Glomerular visceral epithelial cell (primary cell): Measurements from ENCODE around the gene PGLYRP2.
"Not testable (repeated sequence)": the region's sequence is repeated elsewhere in the genome, so short reads cannot be mapped to it uniquely, and the experiment has no call there.

Experiments
- DNase-seq: peaks from one replicate; pipeline ENCODE4 v3.0.0-alpha.2; 2016; ENCODE audit errors: extremely low spot score

Gene PGLYRP2

GRCh38 chr19:15488489-15489226, 9.4 kb upstream of the PGLYRP2 start:
- DNase-seq, result no peak

GRCh38 chr19:15487038-15487437, 7.7 kb upstream of the PGLYRP2 start:
- no peak for DNase-seq

DNA sequence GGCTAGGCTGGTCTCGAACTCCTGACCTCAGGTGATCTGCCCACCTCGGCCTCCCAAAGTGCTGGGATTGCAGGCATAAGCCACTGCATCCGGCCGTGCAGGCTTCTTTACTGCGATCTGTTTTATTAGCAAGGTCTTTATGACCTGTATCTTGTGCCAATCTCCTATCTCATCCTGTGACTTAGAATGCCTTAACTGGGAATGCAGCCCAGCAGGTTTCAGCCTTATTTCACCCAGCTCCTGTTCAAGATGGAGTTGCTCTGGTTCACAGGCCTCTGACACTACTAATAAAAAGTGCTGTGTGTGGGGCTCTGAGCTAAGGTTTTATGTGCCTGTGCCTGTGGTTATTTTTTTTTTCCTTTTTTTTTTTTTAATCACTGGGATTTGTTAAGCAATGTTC, 6.5 kb upstream of the PGLYRP2 start:
- DNase-seq, result not testable (repeated sequence)

- DNase-seq, result not testable (repeated sequence)
Measured at GRCh38 chr19:15480996-15481395, 1.7 kb upstream of the PGLYRP2 start.

GRCh38 chr19:15476325-15476724, 3.0 kb downstream of the PGLYRP2 start:
- DNase-seq, result no peak

DNA sequence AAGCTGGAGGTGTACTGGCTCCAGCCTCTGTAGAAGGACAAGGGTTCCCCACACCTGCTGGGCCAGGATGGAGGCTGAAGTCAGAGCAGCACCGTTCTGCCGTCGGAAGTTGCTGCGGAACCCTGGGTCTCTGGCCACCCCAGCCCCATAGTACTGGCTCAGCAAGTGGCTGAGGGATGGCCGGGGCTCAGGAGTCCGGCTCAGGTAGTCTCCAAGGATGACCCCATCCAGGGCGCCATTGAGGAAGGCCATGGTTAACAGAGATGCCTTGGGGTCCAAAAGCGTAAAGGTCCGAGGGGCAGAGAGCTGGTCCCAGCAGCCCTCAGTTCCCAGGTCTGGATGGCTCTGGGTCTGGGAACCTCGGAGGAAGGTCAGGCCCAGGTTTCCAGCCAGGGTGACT, 3.7 kb downstream of the PGLYRP2 start:
- DNase-seq, result no peak

DNA sequence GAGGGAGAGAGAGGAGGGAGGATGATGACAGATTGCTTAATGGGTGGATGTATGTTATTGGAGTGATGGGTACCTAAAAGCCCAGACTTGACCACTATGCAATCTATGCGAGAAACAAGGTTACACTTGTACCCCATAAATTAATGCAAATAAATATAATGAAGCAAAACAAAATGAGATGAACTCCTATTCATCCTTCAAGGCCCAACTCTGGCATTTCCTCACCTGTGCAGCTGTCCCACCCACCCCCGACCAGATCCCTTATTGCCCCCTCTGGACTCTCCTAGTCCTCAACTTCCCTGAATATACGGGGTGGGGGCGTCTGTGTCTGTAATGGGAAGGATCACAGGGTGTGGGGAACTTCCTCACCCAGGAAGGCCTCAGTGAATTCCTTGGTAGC, 4.1 kb downstream of the PGLYRP2 start:
- no peak for DNase-seq

- not testable (repeated sequence) for DNase-seq
Measured at GRCh38 chr19:15473821-15474220, 5.5 kb downstream of the PGLYRP2 start.

DNA sequence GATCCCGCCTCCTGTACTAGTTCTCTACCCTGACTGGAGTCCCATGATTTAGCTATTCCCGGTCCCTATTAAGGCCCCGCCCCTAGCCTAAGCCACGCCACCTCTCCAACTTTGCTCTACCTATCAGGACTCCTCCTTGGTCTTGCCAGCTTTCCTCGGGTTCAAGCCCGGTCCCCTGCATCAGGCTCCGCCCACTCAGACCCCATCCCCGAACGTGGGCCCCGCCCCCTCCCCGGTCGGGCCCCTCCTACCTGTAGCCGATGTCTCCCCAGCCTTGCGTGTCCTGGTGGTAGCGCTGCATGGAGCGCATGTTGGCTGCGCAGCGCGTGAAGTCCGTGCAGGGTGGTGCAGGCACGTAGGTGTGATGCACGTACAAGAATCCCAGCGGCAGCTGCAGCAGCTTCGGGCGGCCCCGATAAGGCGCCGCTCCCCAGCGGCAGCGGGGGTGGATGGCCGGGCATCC, 7.6 kb downstream of the PGLYRP2 start:
- no peak for DNase-seq

DNA sequence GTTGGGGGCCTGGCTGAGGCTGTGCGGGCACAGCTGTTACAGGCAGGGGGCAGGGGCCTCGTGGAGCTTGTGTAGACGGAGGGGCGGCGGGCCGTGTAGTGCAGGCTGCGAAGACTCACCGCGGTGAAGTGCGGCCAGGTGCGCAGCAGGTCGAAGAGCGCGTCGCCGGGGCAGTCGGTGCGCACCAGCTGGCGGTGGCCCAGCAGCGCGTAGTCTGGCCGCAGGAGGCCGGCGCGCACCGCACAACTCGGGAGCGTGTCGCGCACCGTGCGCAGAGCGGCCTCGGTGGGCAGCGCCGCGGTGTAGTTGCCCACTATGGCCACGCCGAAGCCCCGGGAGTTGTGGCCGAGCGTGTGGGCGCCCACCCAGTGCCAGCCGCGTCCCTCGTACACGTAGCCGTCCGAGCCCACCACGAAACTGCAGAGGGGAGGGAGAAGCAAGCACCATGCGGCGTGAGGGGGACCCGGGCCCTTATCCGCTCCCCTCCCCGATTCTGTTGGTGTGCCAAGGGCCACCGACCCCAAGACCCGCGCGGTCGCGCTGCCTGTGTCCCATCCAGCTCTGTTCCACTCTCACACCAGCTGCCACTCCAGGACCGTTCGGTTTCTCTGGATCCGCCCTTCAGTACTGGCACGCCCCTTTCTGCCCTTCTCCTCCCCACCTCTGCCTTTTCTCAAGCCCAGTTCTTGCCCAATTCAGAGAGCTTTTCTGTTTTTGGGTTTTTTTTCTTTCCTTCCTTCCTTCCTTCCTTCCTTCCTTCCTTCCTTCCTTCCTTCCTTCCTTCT, 9.6 kb downstream of the PGLYRP2 start:
- DNase-seq, result no peak

DNA sequence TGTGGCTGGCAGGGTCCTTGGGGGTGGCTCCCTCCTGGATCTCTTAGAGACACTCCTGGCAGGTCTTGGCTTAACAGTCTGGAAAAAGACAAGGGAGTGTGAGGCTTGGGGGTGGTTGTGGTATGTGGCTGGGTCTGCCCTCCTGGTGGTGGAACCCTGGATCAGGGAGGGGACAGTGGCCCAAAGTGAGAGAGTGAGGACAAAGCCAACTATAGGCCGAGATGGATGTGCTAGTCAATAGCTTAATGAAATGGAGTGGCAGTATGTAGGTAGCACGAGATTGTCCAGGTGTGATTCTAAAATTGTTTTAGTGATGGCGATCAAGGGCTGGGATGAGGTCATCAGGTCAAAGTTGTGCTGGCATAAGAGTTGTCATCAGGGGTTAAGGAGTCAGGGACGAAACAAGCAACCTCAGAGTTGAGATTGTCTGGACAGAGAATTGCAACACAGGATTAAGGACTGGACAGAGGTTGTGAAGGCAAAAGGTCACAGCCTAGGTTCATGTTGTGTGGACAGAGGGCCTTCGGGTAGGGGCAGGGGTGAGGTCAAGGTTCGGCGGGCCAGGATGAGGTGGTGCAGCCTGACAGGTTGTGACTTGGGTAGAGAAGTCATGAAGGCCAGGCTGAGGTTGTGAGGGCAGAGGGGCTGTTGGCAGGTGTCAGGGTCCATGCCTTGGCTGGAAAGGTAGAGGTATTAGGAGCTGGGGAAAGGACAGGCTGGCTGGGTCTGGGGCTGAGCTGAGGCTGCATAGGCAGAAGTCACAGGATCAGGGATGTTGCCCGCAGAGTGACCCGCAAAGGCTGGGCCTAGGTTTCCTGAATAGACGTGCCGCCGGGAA, 10.4 kb downstream of the PGLYRP2 start:
- DNase-seq, result no peak

DNA sequence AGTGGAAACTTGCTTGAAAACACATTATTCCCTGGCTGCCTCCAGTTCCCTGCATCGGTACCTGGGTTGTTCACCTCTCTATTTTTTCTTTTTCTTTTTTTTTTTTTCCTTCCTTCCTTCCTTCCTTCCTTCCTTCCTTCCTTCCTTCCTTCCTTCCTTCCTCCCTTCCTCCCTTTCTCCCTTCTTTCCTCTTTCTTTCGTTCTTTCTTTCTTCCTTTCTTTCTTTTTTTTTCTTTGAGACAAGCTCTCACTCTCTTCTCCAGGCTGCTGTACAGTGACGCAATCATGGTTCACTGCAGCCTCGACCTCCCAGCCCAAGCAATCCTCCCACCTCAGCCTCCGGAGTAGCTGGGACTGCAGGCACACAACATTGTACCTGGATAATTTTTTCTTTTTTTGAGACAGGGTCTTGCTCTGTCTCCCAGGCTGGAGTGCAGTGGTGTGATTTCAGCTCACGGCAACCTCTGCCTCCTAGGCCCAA, 11.5 kb downstream of the PGLYRP2 start:
- no peak for DNase-seq

DNA sequence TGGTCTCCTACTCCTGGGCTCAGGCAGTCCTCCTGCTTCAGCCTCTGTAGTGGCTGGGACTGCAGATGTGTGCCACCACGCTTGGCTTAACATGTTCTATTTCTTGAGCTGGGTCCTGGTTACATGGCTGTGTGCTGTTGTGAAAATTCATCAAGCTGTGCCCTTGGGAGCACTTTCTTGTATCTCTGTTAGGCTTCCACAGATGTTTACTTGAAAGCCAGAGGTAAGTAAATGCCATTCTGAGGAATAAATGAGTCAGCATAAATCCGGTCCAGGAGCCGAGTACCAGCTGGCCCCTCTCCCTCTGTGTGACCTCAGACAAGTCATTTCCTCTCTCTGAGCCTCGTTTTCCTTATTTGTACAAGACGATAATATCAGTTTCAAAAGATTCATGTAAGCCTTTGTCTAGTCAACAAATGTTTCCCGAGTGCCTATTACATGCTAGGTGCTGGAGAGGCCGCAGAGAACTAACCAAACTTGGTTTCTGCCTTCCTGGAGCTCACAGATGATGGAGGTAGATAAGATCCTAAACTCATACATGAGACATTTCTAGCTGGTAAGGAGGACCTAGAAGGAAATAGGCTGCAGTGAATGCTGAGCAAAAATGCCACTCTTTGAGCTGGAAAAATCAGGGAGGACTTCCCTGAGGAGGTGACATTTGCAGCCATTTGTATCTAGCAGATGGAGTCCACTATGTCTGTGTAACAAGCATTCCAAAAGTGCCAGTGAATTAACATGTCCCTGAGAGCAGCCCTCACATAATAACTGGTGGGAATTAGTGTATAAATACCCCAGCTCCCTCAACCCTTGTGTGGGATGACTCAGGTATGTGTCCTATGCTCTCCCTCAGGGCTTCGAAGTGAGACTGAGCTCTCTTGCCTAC, 12.2 kb downstream of the PGLYRP2 start:
- DNase-seq, result no peak

DNA sequence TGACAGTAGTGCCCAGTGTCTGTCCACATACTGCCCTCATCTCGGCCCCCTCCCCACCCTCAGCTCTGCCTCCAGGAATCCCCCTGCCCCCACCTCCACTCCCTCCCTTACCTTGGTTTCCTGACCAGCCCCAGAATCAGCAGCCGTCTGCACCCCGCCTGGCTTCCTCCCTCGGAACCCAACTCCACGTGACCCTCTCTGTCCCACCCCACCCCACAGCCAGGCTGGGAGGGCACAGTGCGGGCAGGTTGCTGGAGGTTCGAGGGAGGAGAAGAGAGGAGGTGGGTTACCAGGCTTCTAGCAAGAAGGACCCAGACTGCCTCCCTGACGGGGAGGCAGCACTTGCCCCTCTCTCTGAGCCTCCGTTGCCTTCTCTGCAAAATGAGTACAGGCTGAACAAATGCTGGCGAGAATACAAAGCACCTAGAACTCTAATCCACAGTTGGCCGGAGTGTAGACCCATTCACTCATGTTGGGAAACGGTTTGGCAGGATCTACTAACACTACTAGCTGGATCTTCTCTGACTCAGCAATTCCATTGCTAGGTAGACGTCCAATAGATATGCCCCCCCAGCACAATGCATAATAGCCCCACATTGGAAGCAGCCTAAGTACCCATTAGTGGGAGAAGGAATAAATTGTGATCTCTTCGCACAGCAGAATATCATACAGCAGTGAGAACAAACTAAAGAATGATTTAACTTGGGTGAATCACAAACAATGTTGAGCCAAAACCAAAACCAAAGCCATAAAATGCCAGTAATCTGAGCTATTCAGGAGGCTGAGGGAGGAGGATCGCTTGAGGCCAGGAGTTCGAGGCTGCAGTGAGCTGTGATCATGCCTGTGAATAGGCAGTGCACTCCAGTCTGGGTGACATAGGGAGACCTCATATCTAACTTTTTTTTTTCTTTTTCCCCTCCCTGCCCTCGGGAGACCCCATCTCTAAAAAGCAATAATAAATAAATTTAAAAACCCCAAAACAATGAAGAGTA, 14.6 kb downstream of the PGLYRP2 start, which contains the start of gene RASAL3:
RASAL3 (minus strand) TSS at position 151 of the 992 bp plus-strand sequence. CDS start 186 bp downstream, outside the sequence.
- no peak for DNase-seq

GRCh38 chr19:15463861-15464371, 15.4 kb downstream of the PGLYRP2 start:
- DNase-seq, result no peak

DNA sequence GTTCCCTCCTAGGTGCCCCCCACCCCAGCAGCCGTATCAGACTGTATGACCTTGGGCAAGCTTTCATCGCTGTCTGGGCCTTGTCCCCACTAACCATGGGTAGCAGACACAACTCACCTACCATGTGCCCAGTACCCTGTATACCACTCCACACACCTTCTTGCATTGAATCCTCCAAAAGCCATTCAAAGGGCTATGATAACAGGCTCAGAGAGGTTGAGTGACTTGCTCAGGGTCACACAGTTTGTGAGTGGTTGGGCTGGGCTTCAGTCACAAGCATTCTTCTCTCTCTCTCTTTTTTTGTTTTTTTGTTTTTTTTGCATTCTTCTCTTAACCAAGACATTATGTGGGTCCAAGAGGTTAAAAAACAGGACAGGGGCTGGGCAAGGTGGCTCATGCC, 17.6 kb downstream of the PGLYRP2 start:
- DNase-seq, result no peak

DNA sequence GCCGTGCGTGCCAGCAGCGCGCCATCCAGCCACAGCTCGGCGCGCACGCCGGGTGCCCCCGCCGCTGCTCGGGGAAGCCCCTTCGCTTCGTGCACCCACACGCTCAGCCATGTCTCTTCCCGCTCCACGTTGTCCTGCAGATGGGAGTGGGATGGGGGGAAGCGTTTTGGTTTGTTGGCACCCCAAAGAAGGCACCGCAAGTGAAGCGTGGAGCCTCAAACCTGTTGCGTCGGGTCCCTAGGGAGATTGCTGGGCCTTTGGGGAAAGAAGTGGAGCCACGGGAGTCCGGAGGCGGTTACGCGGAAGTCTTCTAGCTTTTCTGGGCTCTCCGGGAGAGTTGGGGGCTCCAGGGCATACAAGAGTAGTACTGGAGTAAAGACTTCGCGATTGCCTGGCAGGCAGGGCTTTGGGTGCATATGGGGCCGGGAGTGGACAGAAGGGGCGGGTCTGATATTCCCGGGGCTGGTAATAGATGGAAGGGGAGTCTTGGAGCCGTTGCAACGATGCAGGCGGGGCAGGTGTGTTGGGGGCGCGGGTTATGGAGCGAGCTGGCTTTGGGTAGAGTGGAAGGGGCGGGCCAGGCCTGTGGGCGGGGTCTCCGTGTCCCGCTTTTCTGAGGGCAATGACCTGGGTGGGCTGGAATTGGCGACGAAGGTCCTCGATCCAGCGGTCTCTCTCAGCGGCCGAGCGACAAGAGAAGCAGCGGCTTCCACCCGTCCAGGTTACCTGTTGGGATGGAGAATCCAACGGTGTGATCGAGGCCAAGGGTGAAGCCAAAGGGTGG, 21.4 kb downstream of the PGLYRP2 start:
- DNase-seq, result no peak

GRCh38 chr19:15456871-15457700, 22.2 kb downstream of the PGLYRP2 start:
- DNase-seq, result no peak
